Measurements from ENCODE around the gene MPPE1. TPM values are rescaled to one million over a fixed set of nuclear protein-coding genes. Genes with fewer than 3 reads are reported as not detected.
A peak's percentile ranks its signal among the peaks of the same experiment; 100 is the strongest.

MPPE1 gene
- total and polyA plus RNA-seq, 2 of the 4 experiments (the other 2 are of a cell fraction) = 13.8 to 19.9 TPM

DNA sequence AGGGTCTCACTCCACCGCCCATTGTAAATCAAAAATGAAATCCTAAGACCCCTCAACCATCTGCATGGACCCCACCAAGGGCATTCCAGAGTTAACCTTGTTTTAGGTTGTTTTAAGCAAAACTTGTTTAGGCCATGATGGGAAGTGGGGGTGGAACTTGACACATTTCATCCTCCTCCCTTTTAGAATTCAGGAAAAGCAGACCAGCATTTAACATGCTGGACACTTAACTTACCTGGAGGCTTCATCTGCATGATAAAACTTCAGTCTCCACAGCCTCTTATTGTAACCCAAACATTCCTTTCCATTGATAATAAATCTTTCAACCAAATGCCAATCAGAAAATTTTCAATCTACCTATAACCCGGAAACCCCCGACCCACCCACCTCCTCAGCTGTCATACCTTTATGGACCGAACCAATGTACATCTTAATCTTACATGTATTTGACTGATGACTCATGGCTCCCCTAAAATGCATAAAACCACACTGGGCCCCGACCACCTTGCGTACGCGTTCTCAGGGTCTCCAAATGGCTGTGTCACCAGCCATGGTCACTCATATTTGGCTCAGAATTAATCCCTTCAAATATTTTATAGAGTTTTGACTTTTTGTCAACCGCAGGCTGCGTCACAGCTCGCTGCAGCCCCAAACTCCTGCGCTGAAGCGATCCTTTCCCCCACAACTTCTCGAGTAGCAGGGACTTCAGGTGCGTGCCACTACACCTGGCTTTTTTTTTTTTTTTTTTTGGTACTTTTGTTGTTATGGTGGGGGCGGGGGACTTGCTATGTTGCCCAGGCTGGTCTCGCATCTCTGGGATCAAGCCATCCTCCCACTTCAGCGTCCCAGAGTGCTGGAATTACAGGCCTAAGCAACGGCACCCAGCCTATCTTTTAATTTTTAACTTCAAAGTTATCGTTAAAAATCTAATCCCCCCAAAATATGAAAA, 917 bp downstream of the MPPE1 start:
- TF ChIP-seq CHD1 (IDR thresholded peaks at IDR 0.05; ENCODE audit: low read depth, low read length) (no peak), RAD21 (IDR thresholded peaks at IDR 0.05; ENCODE audit: low read length) (no peak)
- Histone ChIP-seq H4K5ac (ENCODE audit: low read depth, low read length) (no peak overlapping the region), H2AK5ac (ENCODE audit: low read depth, low read length) (peak overlapping the region; percentile 66), H3K4ac (ENCODE audit: low read depth, low read length) (no peak overlapping the region), H4K8ac (ENCODE audit: low read depth in 2 of 2, low read length in 2 of 2) (peak overlapping the region; percentile 11 to 90; a peak in 3 of 4 replicates), H2BK15ac (ENCODE audit: low read depth, low read length) (no peak overlapping the region), H2AFZ (replicated peaks; ENCODE audit: low read length, poor library complexity) (peak overlapping the region; percentile 12), H3K9me3 (ENCODE audit: control insufficient read depth, insufficient read depth, low read length) (no peaks in the 10 kb centered on the region), H3K23ac (ENCODE audit: low read depth, low read length) (0 out of 2 replicates have a peak overlapping the region, but pooled peaks have one; percentile 16), H4K91ac (ENCODE audit: insufficient read depth, low read depth, low read length) (0 out of 2 replicates have a peak overlapping the region, but pooled peaks have one; percentile 8), H3K79me1 (ENCODE audit: low read depth in 1 of 2, low read length in 2 of 2) (peaks cover 10 to 24% of the 10 kb centered on the region in 2 experiments; a peak in 3 of 4 replicates), H3K27ac (ENCODE audit: insufficient read depth, low read length) (0 out of 2 replicates have a peak overlapping the region, but pooled peaks have one; percentile 5), H3K36me3 (ENCODE audit: control insufficient read depth, insufficient read depth, low read length) (peaks cover 4% of the 10 kb centered on the region; the same call in 1 of the 2 replicates), H2AK9ac (replicated peaks; ENCODE audit: low read depth, low read length, poor library complexity) (no peak overlapping the region), H3K18ac (ENCODE audit: low read depth, low read length) (no peak overlapping the region), H3K9me1 (ENCODE audit: insufficient read depth, low read length) (peaks cover 12% of the 10 kb centered on the region), H3K9ac (ENCODE audit: low read depth, low read length) (peak overlapping the region; percentile 40; the same call in 1 of the 2 replicates), H3K27me3 (ENCODE audit: control insufficient read depth, insufficient read depth, low read length) (no peaks in the 10 kb centered on the region), H2BK20ac (ENCODE audit: low read depth, low read length) (no peak overlapping the region), H3K4me2 (ENCODE audit: low read depth, low read length) (peak overlapping the region; percentile 84), H4K20me1 (ENCODE audit: insufficient read depth, low read length) (no peaks in the 10 kb centered on the region), H3K14ac (replicated peaks; ENCODE audit: low read depth, low read length) (no peak overlapping the region), H2BK120ac (ENCODE audit: low read depth, low read length) (no peak overlapping the region), H3K4me3 (ENCODE audit: insufficient read depth, low read depth, low read length) (peak overlapping the region; percentile 26; the same call in 1 of the 2 replicates), H3K56ac (ENCODE audit: extremely low read depth, insufficient read depth, low read length) (no peak overlapping the region), H3K4me1 (ENCODE audit: control insufficient read depth, insufficient read depth, low read length) (peaks cover 6% of the 10 kb centered on the region), H2BK5ac (ENCODE audit: low read depth, low read length, poor library complexity, severe bottlenecking) (no peak overlapping the region)
- no peak for DNase-seq
- intact Hi-C loops (cut with micrococcal nuclease) (no loop called here), in situ Hi-C loops (cut with MboI; ENCODE audit: low sequenced_read_pairs) (no loop called here), dilution Hi-C loops (cut with HindIII; ENCODE audit: low sequenced_read_pairs, unreplicated experiment) (no loop called here)
- no TSS peak for BruUV-seq (replicated peaks)
- no peak for ATAC-seq (ENCODE audit: low read depth)
- CTCF ChIA-PET = interaction anchor here (0.6 kb wide), 1 partner anchor 9 kb away, joined by 6 read pairs; no protein-coding TSS in a partner anchor
- POLR2A ChIA-PET (ENCODE audit: unreplicated experiment) = no interaction called here
- WGBS, 2 experiments (ENCODE audit: extremely low coverage in 2 of 2, insufficient read length in 1 of 2) = 69% methylated on average over 7 of the region's 20 CpGs; no CpG with 5 or more reads in 1 of the 2 experiments

Measured in IMR-90 (cell line).